AG04450 (cell line): ENCODE results near the gene CLPX. TPM values are rescaled to one million over a fixed set of nuclear protein-coding genes. Genes with fewer than 3 reads are reported as not detected.

ENCODE experiments used
- CTCF ChIA-PET: fragments of 300-600, 350-600 bp; formaldehyde crosslinking; extraction: SDS; loops from one replicate; lab custom pipeline; 2022; ENCODE audit warnings: antibody characterized with exemption, inconsistent platforms; lab: Charles Lee
- POLR2A ChIA-PET: fragments of 350-600 bp; formaldehyde crosslinking; extraction: SDS; loops from one replicate; lab custom pipeline; 2021; ENCODE audit warnings: antibody characterized with exemption, inconsistent platforms; lab: Yijun Ruan, JAX
- DNase-seq: peaks from one replicate; pipeline ENCODE4 v3.0.0-alpha.2; 2011; ENCODE audit warnings: low read depth, low spot score
- H3K27ac ChIP-seq: one replicate; pipeline ENCODE4 v1.5.1; 2012; ENCODE audit warnings: low read depth, low read length, control low read depth
- H3K27me3 ChIP-seq: one replicate; pipeline ENCODE4 v1.6.0; 2012; ENCODE audit warnings: low read length; ENCODE audit not compliant: control insufficient read depth, insufficient read depth
- H3K4me3 ChIP-seq: 2 replicates; pipeline ENCODE4 v1.5.1; 2011; ENCODE audit warnings: mild to moderate bottlenecking, low read depth, low read length, control low read depth
- H3K9me3 ChIP-seq: 2 replicates; pipeline ENCODE4 v1.5.1; 2012; ENCODE audit warnings: low read length; ENCODE audit not compliant: control insufficient read depth, insufficient read depth
- CTCF ChIP-seq: IDR thresholded peaks from 2 replicates; pipeline ENCODE4 v1.5.1; 2011; ENCODE audit warnings: low read depth, low read length, control low read depth, inconsistent platforms
- polyA plus RNA-seq: library from polyadenylated mRNA; depleted of rRNA; stranded (reverse); fragments of >200 nt; gene quantifications from 2 replicates; pipeline ENCODE4 v1.2.3, GENCODE V29; 2011

CLPX gene
- polyA plus RNA-seq, 1 experiment = 58.3 TPM

- Histone ChIP-seq H3K9me3 (no peaks in the 10 kb centered on the region; the same call in 1 of the 2 replicates), H3K4me3 (no peak overlapping the region), H3K27ac (no peak overlapping the region), H3K27me3 (no peaks in the 10 kb centered on the region)
- CTCF ChIA-PET = no interaction called here
- no peak for TF ChIP-seq CTCF
- POLR2A ChIA-PET = interaction anchor here (0.7 kb wide), 2 partner anchors 99 to 133 kb away, joined by 3 to 6 read pairs; partner anchors contain the start of gene RNU5B-1
- DNase-seq = no peak
These were observed 13.7 kb downstream of the CLPX start for GRCh38 chr15:65171428-65171827.

GRCh38 chr15:65165875-65166274, 19.3 kb downstream of the CLPX start:
- ChIA-PET CTCF (no interaction called here), POLR2A (no interaction called here)
- H3K27me3 ChIP-seq = no peaks in the 10 kb centered on the region
- TF ChIP-seq CTCF = no peak
- no peak overlapping the region for H3K4me3 ChIP-seq
- no peak overlapping the region for H3K27ac ChIP-seq
- no peaks in the 10 kb centered on the region; the same call in 1 of the 2 replicates for H3K9me3 ChIP-seq
- DNase-seq = no peak

- Histone ChIP-seq H3K27ac (no peak overlapping the region), H3K4me3 (no peak overlapping the region), H3K27me3 (no peaks in the 10 kb centered on the region), H3K9me3 (no peaks in the 10 kb centered on the region; the same call in 1 of the 2 replicates)
- no peak for TF ChIP-seq CTCF
- no peak for DNase-seq
- CTCF ChIA-PET = interaction anchor here (0.9 kb wide), 1 partner anchor 130 kb away, joined by 3 read pairs; no protein-coding TSS in a partner anchor
- POLR2A ChIA-PET = no interaction called here
These were observed 21.0 kb downstream of the CLPX start for GRCh38 chr15:65164139-65164538.

GRCh38 chr15:65163041-65163440, 22.1 kb downstream of the CLPX start:
- TF ChIP-seq CTCF = no peak
- H3K27me3 ChIP-seq = no peaks in the 10 kb centered on the region
- no peak overlapping the region for H3K4me3 ChIP-seq
- ChIA-PET CTCF (no interaction called here), POLR2A (no interaction called here)
- no peak overlapping the region for H3K27ac ChIP-seq
- DNase-seq = no peak
- H3K9me3 ChIP-seq = no peaks in the 10 kb centered on the region

- no peak for DNase-seq
- H3K27me3 ChIP-seq = no peaks in the 10 kb centered on the region
- no peak for TF ChIP-seq CTCF
- no peak overlapping the region for H3K27ac ChIP-seq
- ChIA-PET POLR2A (no interaction called here), CTCF (interaction anchor here (0.8 to 1.3 kb wide), 2 partner anchors 115 to 123 kb away, joined by 3 read pairs; no protein-coding TSS in a partner anchor)
- no peaks in the 10 kb centered on the region for H3K9me3 ChIP-seq
- H3K4me3 ChIP-seq = no peak overlapping the region
These were observed 28.4 kb downstream of the CLPX start for GRCh38 chr15:65156692-65157091.
